Measurements from ENCODE around the gene CBLB. TPM values are rescaled to one million over a fixed set of nuclear protein-coding genes. Genes with fewer than 3 reads are reported as not detected.
A peak's percentile ranks its signal among the peaks of the same experiment; 100 is the strongest.

The CBLB gene
- total RNA-seq, 2 donors from 2014 or later, result 20.2 to 34.5 TPM

DNA sequence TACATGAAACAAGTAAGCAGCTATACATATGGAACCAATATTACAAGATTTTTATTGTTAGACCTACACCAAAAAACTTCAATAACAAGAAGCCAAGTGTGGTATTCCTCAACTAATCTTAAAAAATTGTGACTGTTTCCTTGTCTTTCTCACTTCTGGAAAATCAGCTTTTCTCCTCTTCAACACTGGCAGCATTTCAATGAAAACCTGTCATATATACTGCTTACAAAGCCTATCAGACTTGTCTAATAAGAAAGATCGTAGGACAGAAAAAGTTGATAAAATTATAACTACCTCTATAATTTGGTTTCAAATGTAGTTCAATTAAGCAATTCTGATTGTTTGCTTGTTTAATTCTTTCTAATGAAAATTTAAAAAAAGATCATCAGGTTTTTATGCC lies 55.1 kb downstream of the CBLB start:
- intact Hi-C loops (cut with DNase I), result no loop called here
- TF ChIP-seq, protein P1, sequence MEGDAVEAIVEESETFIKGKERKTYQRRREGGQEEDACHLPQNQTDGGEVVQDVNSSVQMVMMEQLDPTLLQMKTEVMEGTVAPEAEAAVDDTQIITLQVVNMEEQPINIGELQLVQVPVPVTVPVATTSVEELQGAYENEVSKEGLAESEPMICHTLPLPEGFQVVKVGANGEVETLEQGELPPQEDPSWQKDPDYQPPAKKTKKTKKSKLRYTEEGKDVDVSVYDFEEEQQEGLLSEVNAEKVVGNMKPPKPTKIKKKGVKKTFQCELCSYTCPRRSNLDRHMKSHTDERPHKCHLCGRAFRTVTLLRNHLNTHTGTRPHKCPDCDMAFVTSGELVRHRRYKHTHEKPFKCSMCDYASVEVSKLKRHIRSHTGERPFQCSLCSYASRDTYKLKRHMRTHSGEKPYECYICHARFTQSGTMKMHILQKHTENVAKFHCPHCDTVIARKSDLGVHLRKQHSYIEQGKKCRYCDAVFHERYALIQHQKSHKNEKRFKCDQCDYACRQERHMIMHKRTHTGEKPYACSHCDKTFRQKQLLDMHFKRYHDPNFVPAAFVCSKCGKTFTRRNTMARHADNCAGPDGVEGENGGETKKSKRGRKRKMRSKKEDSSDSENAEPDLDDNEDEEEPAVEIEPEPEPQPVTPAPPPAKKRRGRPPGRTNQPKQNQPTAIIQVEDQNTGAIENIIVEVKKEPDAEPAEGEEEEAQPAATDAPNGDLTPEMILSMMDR (IDR thresholded peaks at IDR 0.05), result no peak
- no peak for DNase-seq
- H3K4me3 ChIP-seq, result no peak overlapping the region
- H3K36me3 ChIP-seq, result no peaks in the 10 kb centered on the region
- no peaks in the 10 kb centered on the region for H3K9me3 ChIP-seq
- no peaks in the 10 kb centered on the region for H3K27me3 ChIP-seq
- H3K9ac ChIP-seq (ENCODE audit: low read depth in 2 of 2, low read length in 2 of 2), result no peak overlapping the region
- peaks cover 3% of the 10 kb centered on the region for H3K4me1 ChIP-seq
- no peak overlapping the region for H3K27ac ChIP-seq

DNA sequence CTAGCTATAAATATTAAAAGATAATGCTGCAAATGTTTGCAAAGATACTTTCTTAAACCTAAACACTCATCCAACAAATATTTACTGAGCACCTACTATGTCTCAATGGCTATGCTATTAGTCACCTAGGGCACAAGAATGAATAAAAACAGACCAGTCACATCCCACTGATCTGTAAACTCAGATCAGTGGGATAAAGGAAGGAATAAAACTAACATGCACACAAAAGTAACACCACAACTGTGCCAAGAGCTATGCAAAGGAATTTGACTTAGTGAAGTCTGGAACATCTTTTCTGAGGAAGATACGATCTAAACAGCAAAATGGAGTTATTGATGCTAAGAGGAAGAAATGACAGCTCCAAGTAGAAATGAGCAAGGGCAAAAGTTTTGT lies 56.6 kb downstream of the CBLB start:
- H3K27ac ChIP-seq, result no peak overlapping the region
- no peak overlapping the region for H3K9ac ChIP-seq (ENCODE audit: low read depth in 2 of 2, low read length in 2 of 2)
- DNase-seq, result no peak
- H3K36me3 ChIP-seq, result no peaks in the 10 kb centered on the region
- no peak overlapping the region for H3K4me3 ChIP-seq
- no peaks in the 10 kb centered on the region for H3K9me3 ChIP-seq
- TF ChIP-seq, protein P1 (IDR thresholded peaks at IDR 0.05), result no peak
- H3K4me1 ChIP-seq, result peaks cover 3% of the 10 kb centered on the region
- intact Hi-C loops (cut with DNase I), result no loop called here
- no peaks in the 10 kb centered on the region for H3K27me3 ChIP-seq

DNA sequence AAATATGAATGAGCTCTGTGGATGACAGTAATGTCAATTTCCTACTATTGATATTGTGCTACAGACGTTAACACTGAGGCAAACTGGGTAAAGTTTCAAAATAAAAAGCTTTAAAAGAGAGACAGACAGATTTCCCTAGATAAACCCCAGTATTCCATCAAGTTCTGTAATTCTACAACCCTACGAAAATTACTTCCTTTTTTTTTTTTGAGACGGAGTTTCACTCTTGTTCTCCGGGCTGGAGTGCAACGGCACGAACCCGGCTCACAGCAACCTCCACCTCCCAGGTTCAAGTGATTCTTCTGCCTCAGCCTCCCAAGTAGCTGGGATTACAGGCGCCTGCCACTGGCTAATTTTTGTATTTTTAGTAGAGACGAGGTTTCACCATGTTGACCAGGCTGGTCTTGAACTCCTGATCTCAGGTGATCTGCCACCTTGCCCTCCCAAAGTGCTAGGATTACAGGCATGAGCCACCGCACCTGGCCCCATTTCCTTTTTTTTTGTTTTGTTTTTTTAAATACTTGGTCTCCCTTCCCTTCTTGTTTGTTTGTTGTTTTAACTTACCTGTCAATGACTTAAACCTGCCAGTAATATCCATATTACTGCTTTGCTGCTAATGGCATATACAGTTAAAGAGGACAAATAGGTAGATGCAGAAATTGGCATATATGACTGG lies 57.2 kb downstream of the CBLB start:
- no peaks in the 10 kb centered on the region for H3K36me3 ChIP-seq
- intact Hi-C loops (cut with DNase I), result no loop called here
- H3K9ac ChIP-seq (ENCODE audit: low read depth in 2 of 2, low read length in 2 of 2), result no peak overlapping the region
- no peak overlapping the region for H3K27ac ChIP-seq
- H3K27me3 ChIP-seq, result no peaks in the 10 kb centered on the region
- H3K9me3 ChIP-seq, result no peaks in the 10 kb centered on the region
- peaks cover 3% of the 10 kb centered on the region for H3K4me1 ChIP-seq
- no peak for DNase-seq
- TF ChIP-seq, protein P1 (IDR thresholded peaks at IDR 0.05), result no peak
- no peak overlapping the region for H3K4me3 ChIP-seq

DNA sequence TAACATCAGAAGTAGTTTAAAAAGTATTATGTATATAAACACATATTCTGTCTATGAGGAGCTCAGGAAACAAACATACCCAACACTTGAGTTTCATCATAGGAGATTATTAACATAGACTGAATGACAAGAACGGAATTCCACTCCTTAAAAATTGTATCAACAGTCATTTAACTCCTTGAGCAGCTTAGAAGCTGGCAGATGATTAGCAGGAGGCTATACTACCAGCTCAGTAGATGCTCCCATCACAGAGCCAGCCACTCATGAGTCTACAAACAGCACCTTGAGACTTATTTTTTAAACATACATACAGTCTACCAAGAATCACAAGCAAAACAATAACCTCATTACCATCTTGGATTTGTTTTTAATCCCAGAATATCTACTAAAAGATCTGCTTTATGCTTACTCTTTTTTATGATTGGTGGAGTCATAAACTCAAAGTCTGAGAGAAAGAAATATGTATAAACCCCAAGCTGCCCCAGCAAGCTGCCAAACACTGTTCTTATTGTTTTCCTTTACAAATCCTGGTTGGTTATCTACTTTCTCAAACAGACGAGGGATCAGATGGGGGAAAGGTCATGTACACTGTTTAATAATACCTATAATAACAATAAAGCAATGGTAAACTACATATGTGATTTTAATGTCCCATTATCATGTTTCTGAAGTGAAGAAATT lies 59.5 kb downstream of the CBLB start:
- H3K9ac ChIP-seq (ENCODE audit: low read depth in 2 of 2, low read length in 2 of 2), result no peak overlapping the region
- H3K9me3 ChIP-seq, result no peaks in the 10 kb centered on the region
- no peaks in the 10 kb centered on the region for H3K27me3 ChIP-seq
- no peak for DNase-seq
- intact Hi-C loops (cut with DNase I), result no loop called here
- H3K4me1 ChIP-seq, result peaks cover 3% of the 10 kb centered on the region
- TF ChIP-seq, protein P1 (IDR thresholded peaks at IDR 0.05), result no peak
- no peak overlapping the region for H3K4me3 ChIP-seq
- peak overlapping the region; percentile 13 for H3K27ac ChIP-seq
- no peaks in the 10 kb centered on the region for H3K36me3 ChIP-seq

DNA sequence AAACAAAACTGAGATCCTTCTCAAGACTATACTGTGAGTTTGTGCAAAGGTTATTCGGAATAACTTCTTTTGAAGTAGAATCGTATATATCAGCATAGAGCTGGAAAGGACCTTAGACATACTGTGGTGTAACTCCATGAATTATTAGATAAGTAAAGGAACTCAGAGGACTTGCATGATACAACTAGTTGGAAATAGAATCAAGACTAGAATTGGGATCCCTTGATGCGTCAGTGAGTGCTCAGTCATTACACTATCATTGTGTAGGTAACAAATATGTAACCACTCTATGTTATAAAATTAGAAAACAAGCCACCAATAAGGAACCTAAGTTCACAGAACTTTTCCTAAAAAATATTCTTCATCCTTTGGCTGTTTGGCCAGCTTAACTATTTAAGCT lies 61.1 kb downstream of the CBLB start:
- Histone ChIP-seq H3K4me1 (peaks cover 3% of the 10 kb centered on the region), H3K27me3 (no peaks in the 10 kb centered on the region)
- TF ChIP-seq, protein P1 (IDR thresholded peaks at IDR 0.05), result no peak

More for the DNA sequence above, 61.1 kb downstream of the CBLB start:
- H3K9me3 ChIP-seq, result no peaks in the 10 kb centered on the region
- no peaks in the 10 kb centered on the region for H3K36me3 ChIP-seq
- DNase-seq, result no peak
- H3K27ac ChIP-seq, result no peak overlapping the region
- H3K4me3 ChIP-seq, result no peak overlapping the region
- intact Hi-C loops (cut with DNase I), result no loop called here
- no peak overlapping the region for H3K9ac ChIP-seq (ENCODE audit: low read depth in 2 of 2, low read length in 2 of 2)

Data from colonic mucosa (tissue), 4 donors.